SH-SY5Y (cell line): Measurements from ENCODE around the gene TMOD2.

ENCODE experiments used
- GATA2 ChIP-seq: IDR thresholded peaks from 2 replicates; pipeline ENCODE4 v1.6.1; 2011; ENCODE audit warnings: mild to moderate bottlenecking, low read depth, low read length
- GATA3 ChIP-seq: IDR thresholded peaks from 2 replicates; pipeline ENCODE4 v1.6.1; 2011; ENCODE audit warnings: low read depth, mild to moderate bottlenecking, low read length, moderate library complexity

DNA sequence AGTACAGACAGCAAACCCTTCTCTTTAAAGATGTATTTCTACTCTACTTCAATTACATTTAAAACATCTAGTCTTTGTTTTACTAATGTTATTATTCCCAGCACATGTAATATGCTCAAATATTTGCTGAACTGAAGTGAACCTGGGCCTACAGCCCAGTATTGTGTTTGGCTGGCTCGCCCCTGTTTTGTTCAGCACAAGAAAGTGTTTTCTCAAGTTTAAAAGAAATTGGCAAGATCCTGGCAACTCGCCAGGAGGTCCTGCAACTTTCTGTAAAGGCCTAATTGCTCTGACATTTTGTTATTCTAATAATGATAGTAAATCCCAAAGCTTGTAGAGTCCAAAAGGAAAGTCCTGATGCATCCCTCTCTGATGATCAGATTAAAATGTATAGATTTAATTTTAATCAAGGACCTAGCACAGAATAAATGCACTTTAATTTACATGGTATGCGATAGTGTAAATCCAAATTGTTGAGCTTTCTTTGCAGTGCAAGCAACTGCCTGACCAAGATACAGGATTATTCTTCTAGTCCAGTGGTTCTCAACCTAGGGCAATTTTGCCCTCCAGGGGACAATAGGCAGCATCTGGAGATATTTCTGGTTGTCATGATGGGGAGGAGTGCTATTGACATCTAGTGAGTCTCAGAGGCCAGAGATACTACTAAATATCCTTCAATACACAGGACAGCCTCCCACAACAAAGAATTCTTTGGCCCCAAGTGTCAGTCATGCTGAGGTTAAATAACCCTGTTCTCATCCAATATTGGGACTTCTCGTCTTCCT, 42.3 kb downstream of the TMOD2 start:
- TF ChIP-seq GATA2 (no peak), GATA3 (no peak)
